Astrocyte (in vitro differentiated cells and primary cell): ENCODE data around the gene ITPR2. TPM values are rescaled to one million over a fixed set of nuclear protein-coding genes. Genes with fewer than 3 reads are reported as not detected.
A peak's percentile ranks its signal among the peaks of the same experiment; 100 is the strongest.

Experiments
- DNase-seq: peaks from one replicate; pipeline ENCODE4 v3.0.0-alpha.2; 2010; ENCODE audit warnings: low read depth
- FAIRE-seq: peaks from 2 replicates; lab custom pipeline; 2011; peaks lifted over from hg19 to GRCh38; lab: Jason Lieb, UNC
- H2AFZ ChIP-seq: 2 replicates; pipeline ENCODE4 v1.6.0; 2012; ENCODE audit warnings: low read depth, low read length, inconsistent platforms
- H3K27ac ChIP-seq: 2 replicates; pipeline ENCODE4 v1.5.1; 2011; ENCODE audit warnings: low read depth, low read length, inconsistent platforms
- H3K27me3 ChIP-seq: 2 replicates; pipeline ENCODE4 v1.6.0; 2011; ENCODE audit warnings: low read length, inconsistent platforms; ENCODE audit not compliant: insufficient read depth
- H3K36me3 ChIP-seq: 2 replicates; pipeline ENCODE4 v1.5.1; 2011; ENCODE audit warnings: low read length, inconsistent platforms; ENCODE audit not compliant: insufficient read depth
- H3K4me1 ChIP-seq: 2 replicates; pipeline ENCODE4 v1.5.1; 2011; ENCODE audit warnings: low read length, inconsistent platforms; ENCODE audit not compliant: insufficient read depth
- H3K4me2 ChIP-seq: 2 replicates; pipeline ENCODE4 v1.6.0; 2012; ENCODE audit warnings: low read length, inconsistent platforms
- H3K4me3 ChIP-seq: 2 replicates; pipeline ENCODE4 v1.5.1; 2011; ENCODE audit warnings: low read depth, mild to moderate bottlenecking, low read length, inconsistent platforms; ENCODE audit not compliant: insufficient read depth
- H3K79me2 ChIP-seq: 2 replicates; pipeline ENCODE4 v1.6.0; 2012; ENCODE audit warnings: mild to moderate bottlenecking, low read length, inconsistent platforms; ENCODE audit not compliant: insufficient read depth
- H3K9ac ChIP-seq: 2 replicates; pipeline ENCODE4 v1.6.0; 2012; ENCODE audit warnings: mild to moderate bottlenecking, low read length, inconsistent platforms
- H3K9me3 ChIP-seq: 2 replicates; pipeline ENCODE4 v1.5.1; 2012; ENCODE audit warnings: low read depth, mild to moderate bottlenecking, low read length, inconsistent platforms; ENCODE audit not compliant: insufficient read depth
- H4K20me1 ChIP-seq: 2 replicates; pipeline ENCODE4 v1.6.0; 2012; ENCODE audit warnings: low read length, inconsistent platforms; ENCODE audit not compliant: insufficient read depth
- H3K27ac Mint-ChIP-seq: one replicate; pipeline ENCODE4 v1.8.0; 2021; ENCODE audit warnings: mild to moderate bottlenecking, mixed read lengths; ENCODE audit not compliant: unreplicated experiment
- H3K27me3 Mint-ChIP-seq: one replicate; pipeline ENCODE4 v1.8.0; 2021; ENCODE audit warnings: low read depth, mixed read lengths; ENCODE audit not compliant: unreplicated experiment
- H3K36me3 Mint-ChIP-seq: one replicate; pipeline ENCODE4 v1.8.0; 2021; ENCODE audit warnings: low read depth, mixed read lengths; ENCODE audit not compliant: unreplicated experiment
- H3K4me1 Mint-ChIP-seq: one replicate; pipeline ENCODE4 v1.8.0; 2021; ENCODE audit warnings: low read depth, mixed read lengths; ENCODE audit not compliant: unreplicated experiment
- H3K4me3 Mint-ChIP-seq: one replicate; pipeline ENCODE4 v1.8.0; 2021; ENCODE audit warnings: mild to moderate bottlenecking, moderate library complexity, mixed read lengths; ENCODE audit not compliant: unreplicated experiment
- H3K9me3 Mint-ChIP-seq: one replicate; pipeline ENCODE4 v1.8.0; 2021; ENCODE audit warnings: mild to moderate bottlenecking, mixed read lengths; ENCODE audit not compliant: unreplicated experiment
- CTCF ChIP-seq: IDR thresholded peaks from 2 replicates; pipeline ENCODE4 v1.5.1; 2011; ENCODE audit warnings: low read depth, mild to moderate bottlenecking, inconsistent platforms, low read length, moderate library complexity; ENCODE audit not compliant: insufficient read depth
- EZH2 ChIP-seq: IDR thresholded peaks from 2 replicates; pipeline ENCODE4 v1.6.1; 2012; ENCODE audit warnings: mild to moderate bottlenecking, low read length, inconsistent platforms; ENCODE audit not compliant: insufficient read depth
- total RNA-seq: library from RNA; stranded (reverse); gene quantifications from 2 replicates; pipeline ENCODE4 v1.2.1, GENCODE V29; 2021

ITPR2 gene
- total RNA-seq, 1 donor from 2014 or later, result 24.4 TPM

GRCh38 chr12:26878661-26879119, 45.7 kb upstream of the ITPR2 start:
- H4K20me1 ChIP-seq, result no peaks in the 10 kb centered on the region
- no peaks in the 10 kb centered on the region for H3K79me2 ChIP-seq
- no peak overlapping the region for H3K4me3 ChIP-seq
- Mint-ChIP-seq H3K4me3 (no peak overlapping the region), H3K4me1 (no peaks in the 10 kb centered on the region), H3K27ac (no peak overlapping the region), H3K36me3 (no peaks in the 10 kb centered on the region), H3K27me3 (peaks cover 5% of the 10 kb centered on the region), H3K9me3 (peaks cover 5% of the 10 kb centered on the region)
- no peaks in the 10 kb centered on the region for H3K9me3 ChIP-seq
- H3K9ac ChIP-seq, result no peak overlapping the region
- no peak for FAIRE-seq
- no peak overlapping the region for H2AFZ ChIP-seq
- peak; percentile 11 for DNase-seq
- no peaks in the 10 kb centered on the region for H3K27me3 ChIP-seq
- H3K36me3 ChIP-seq, result no peaks in the 10 kb centered on the region
- TF ChIP-seq EZH2 (no peak), CTCF (no peak)
- H3K4me2 ChIP-seq, result no peak overlapping the region
- H3K27ac ChIP-seq, result no peak overlapping the region
- no peaks in the 10 kb centered on the region for H3K4me1 ChIP-seq

GRCh38 chr12:26874501-26875296, 41.7 kb upstream of the ITPR2 start:
- Mint-ChIP-seq H3K9me3 (peaks cover 5% of the 10 kb centered on the region), H3K4me3 (no peak overlapping the region), H3K4me1 (peaks cover 3% of the 10 kb centered on the region), H3K36me3 (no peaks in the 10 kb centered on the region), H3K27ac (no peak overlapping the region), H3K27me3 (peaks cover 3% of the 10 kb centered on the region)
- Histone ChIP-seq H3K4me1 (no peaks in the 10 kb centered on the region), H3K36me3 (no peaks in the 10 kb centered on the region), H3K4me2 (no peak overlapping the region), H3K9me3 (no peaks in the 10 kb centered on the region), H4K20me1 (no peaks in the 10 kb centered on the region), H3K27me3 (peaks cover 2% of the 10 kb centered on the region), H3K4me3 (no peak overlapping the region), H3K27ac (no peak overlapping the region), H3K9ac (no peak overlapping the region), H3K79me2 (no peaks in the 10 kb centered on the region), H2AFZ (no peak overlapping the region)
- DNase-seq (no peak), FAIRE-seq (no peak)
- TF ChIP-seq CTCF (no peak), EZH2 (no peak)

- Mint-ChIP-seq H3K27ac (no peak overlapping the region), H3K27me3 (peaks cover 5% of the 10 kb centered on the region), H3K36me3 (no peaks in the 10 kb centered on the region), H3K4me1 (peaks cover 3% of the 10 kb centered on the region), H3K4me3 (no peak overlapping the region), H3K9me3 (peaks cover 2% of the 10 kb centered on the region)
- H3K79me2 ChIP-seq, result no peaks in the 10 kb centered on the region
- H3K4me3 ChIP-seq, result no peak overlapping the region
- H3K4me2 ChIP-seq, result no peak overlapping the region
- H4K20me1 ChIP-seq, result no peaks in the 10 kb centered on the region
- FAIRE-seq (no peak), DNase-seq (no peak)
- no peaks in the 10 kb centered on the region for H3K36me3 ChIP-seq
- TF ChIP-seq CTCF (no peak), EZH2 (no peak)
- H3K27me3 ChIP-seq, result peaks cover 2% of the 10 kb centered on the region
- H3K9me3 ChIP-seq, result no peaks in the 10 kb centered on the region
- H2AFZ ChIP-seq, result no peak overlapping the region
- no peak overlapping the region for H3K27ac ChIP-seq
- H3K9ac ChIP-seq, result no peak overlapping the region
- no peaks in the 10 kb centered on the region for H3K4me1 ChIP-seq
Observed at GRCh38 chr12:26872625-26873024, 39.6 kb upstream of the ITPR2 start.
